BLaER1 treated with 17β-estradiol and CSF1 and Interleukin-3, amounts not matched to agents 10 nM and 100 nM (cell line): Measurements from ENCODE around the gene BCAS4.
A peak's percentile ranks its signal among the peaks of the same experiment; 100 is the strongest.

ENCODE experiments used
- H3K27ac ChIP-seq, 11 experiments: shearing (Covaris generic); formaldehyde crosslinking; 2 replicates each; pipeline ENCODE4 v1.8.1; 2022
- H3K27me3 ChIP-seq, 11 experiments: shearing (Covaris generic); formaldehyde crosslinking; 2 replicates each; pipeline ENCODE4 v1.8.1; 2022
- H3K36me3 ChIP-seq, 11 experiments: shearing (Covaris generic); formaldehyde crosslinking; 2 replicates each; pipeline ENCODE4 v1.8.1; 2022
- H3K4me1 ChIP-seq, 10 experiments: shearing (Covaris generic); formaldehyde crosslinking; 2 replicates each; pipeline ENCODE4 v1.8.1; 2022
- H3K4me2 ChIP-seq, 11 experiments: shearing (Covaris generic); formaldehyde crosslinking; 2 replicates each; pipeline ENCODE4 v1.8.1; 2022
- H3K4me3 ChIP-seq, 10 experiments: shearing (Covaris generic); formaldehyde crosslinking; 2 replicates each; pipeline ENCODE4 v1.8.1; 2022
- H3K9ac ChIP-seq, 11 experiments: shearing (Covaris generic); formaldehyde crosslinking; 2 replicates each; pipeline ENCODE4 v1.8.1; 2022
- H3K9me3 ChIP-seq, 11 experiments: shearing (Covaris generic); formaldehyde crosslinking; replicated peaks in 1 of 11; 2 replicates each; pipeline ENCODE4 v1.8.1; 2022
- H4K20me1 ChIP-seq, 11 experiments: shearing (Covaris generic); formaldehyde crosslinking; 2 replicates each; pipeline ENCODE4 v1.8.1; 2022
- Cebpa-rat ChIP-seq, 11 experiments: shearing (Covaris generic); IDR thresholded peaks; 2 replicates each; pipeline ENCODE4 v1.8.1; 2022

Gene BCAS4

GRCh38 chr20:50857348-50857747 lies 62.5 kb downstream of the BCAS4 start:
- Histone ChIP-seq H3K36me3 (peaks cover 0 to 59% (median 29%) of the 10 kb centered on the region in 11 experiments; a peak in 15 of 22 replicates), H3K27me3 (no peaks in the 10 kb centered on the region), H3K9me3 (no peaks in the 10 kb centered on the region), H3K4me2 (no peak overlapping the region), H3K27ac (no peak overlapping the region), H3K9ac (no peak overlapping the region), H3K4me3 (no peak overlapping the region), H4K20me1 (peaks cover 0 to 39% (median 0%) of the 10 kb centered on the region in 11 experiments; a peak in 9 of 22 replicates), H3K4me1 (peaks cover 0 to 52% (median 33%) of the 10 kb centered on the region in 10 experiments; a peak in 16 of 20 replicates)
- TF ChIP-seq Cebpa-rat (IDR thresholded peaks at IDR 0.05): no peak

- peaks cover 0 to 52% (median 31%) of the 10 kb centered on the region in 10 experiments; a peak in 16 of 20 replicates for H3K4me1 ChIP-seq
- no peak overlapping the region for H3K4me3 ChIP-seq
- no peak overlapping the region for H3K9ac ChIP-seq
- no peaks in the 10 kb centered on the region for H3K9me3 ChIP-seq
- H3K27ac ChIP-seq: no peak overlapping the region
- H3K27me3 ChIP-seq: no peaks in the 10 kb centered on the region
- H3K36me3 ChIP-seq: peaks cover 0 to 52% (median 27%) of the 10 kb centered on the region in 11 experiments; a peak in 13 of 22 replicates
- H3K4me2 ChIP-seq: peak overlapping the region in 8 of 11 experiments; percentile 39 to 86 (median 70); a peak in 14 of 22 replicates
- no peak for TF ChIP-seq Cebpa-rat (IDR thresholded peaks at IDR 0.05)
- H4K20me1 ChIP-seq: peaks cover 0 to 39% (median 0%) of the 10 kb centered on the region in 11 experiments; a peak in 9 of 22 replicates
Measured at GRCh38 chr20:50858525-50858924, 63.7 kb downstream of the BCAS4 start.

GRCh38 chr20:50859161-50859560 lies 64.3 kb downstream of the BCAS4 start:
- peak overlapping the region in 8 of 11 experiments; percentile 39 to 86 (median 70); a peak in 16 of 22 replicates for H3K4me2 ChIP-seq
- no peaks in the 10 kb centered on the region for H3K9me3 ChIP-seq
- peaks cover 0 to 52% (median 28%) of the 10 kb centered on the region in 11 experiments; a peak in 13 of 22 replicates for H3K36me3 ChIP-seq
- no peak overlapping the region for H3K4me3 ChIP-seq
- peak overlapping the region in 3 of 11 experiments; percentile 11 to 22 (median 21); a peak in 2 of 22 replicates for H3K9ac ChIP-seq
- H3K4me1 ChIP-seq: peaks cover 0 to 52% (median 31%) of the 10 kb centered on the region in 10 experiments; a peak in 16 of 20 replicates
- H3K27ac ChIP-seq: peak overlapping the region in 5 of 11 experiments; percentile 10 to 43 (median 31); a peak in 7 of 22 replicates
- TF ChIP-seq Cebpa-rat (IDR thresholded peaks at IDR 0.05): no peak
- H3K27me3 ChIP-seq: no peaks in the 10 kb centered on the region
- peaks cover 0 to 39% (median 0%) of the 10 kb centered on the region in 11 experiments; a peak in 9 of 22 replicates for H4K20me1 ChIP-seq

- peaks cover 0 to 52% (median 28%) of the 10 kb centered on the region in 11 experiments; a peak in 13 of 22 replicates for H3K36me3 ChIP-seq
- H3K27me3 ChIP-seq: no peaks in the 10 kb centered on the region
- H3K4me2 ChIP-seq: peak overlapping the region in 5 of 11 experiments; percentile 57 to 86 (median 81); a peak in 7 of 22 replicates
- no peak overlapping the region for H3K9ac ChIP-seq
- TF ChIP-seq Cebpa-rat (IDR thresholded peaks at IDR 0.05): no peak
- H3K27ac ChIP-seq: no peak overlapping the region
- H3K9me3 ChIP-seq: no peaks in the 10 kb centered on the region
- H3K4me3 ChIP-seq: no peak overlapping the region
- peaks cover 0 to 39% (median 0%) of the 10 kb centered on the region in 11 experiments; a peak in 8 of 22 replicates for H4K20me1 ChIP-seq
- H3K4me1 ChIP-seq: peaks cover 0 to 40% (median 30%) of the 10 kb centered on the region in 10 experiments; a peak in 16 of 20 replicates
Measured at GRCh38 chr20:50861012-50861411, 66.2 kb downstream of the BCAS4 start.

- Histone ChIP-seq H3K27ac (no peak overlapping the region), H3K36me3 (peaks cover 0 to 58% (median 37%) of the 10 kb centered on the region in 11 experiments; a peak in 14 of 22 replicates), H3K4me1 (peaks cover 0 to 40% (median 30%) of the 10 kb centered on the region in 10 experiments; a peak in 16 of 20 replicates), H4K20me1 (peaks cover 0 to 33% (median 0%) of the 10 kb centered on the region in 11 experiments; a peak in 7 of 22 replicates), H3K4me3 (no peak overlapping the region), H3K4me2 (no peak overlapping the region), H3K9ac (0 out of 22 replicates have a peak overlapping the region, but pooled peaks of 1 of the 11 experiments have one; percentile 6), H3K9me3 (no peaks in the 10 kb centered on the region), H3K27me3 (no peaks in the 10 kb centered on the region)
- no peak for TF ChIP-seq Cebpa-rat (IDR thresholded peaks at IDR 0.05)
Measured at GRCh38 chr20:50862546-50862945, 67.7 kb downstream of the BCAS4 start.

- no peak for TF ChIP-seq Cebpa-rat (IDR thresholded peaks at IDR 0.05)
- peak overlapping the region in 2 of 11 experiments; percentile 5 to 22; a peak in 1 of 22 replicates for H3K27ac ChIP-seq
- no peak overlapping the region for H3K4me2 ChIP-seq
- peaks cover 0 to 36% (median 24%) of the 10 kb centered on the region in 10 experiments; a peak in 15 of 20 replicates for H3K4me1 ChIP-seq
- no peaks in the 10 kb centered on the region for H3K27me3 ChIP-seq
- H3K4me3 ChIP-seq: no peak overlapping the region
- peaks cover 0 to 20% (median 0%) of the 10 kb centered on the region in 11 experiments; a peak in 5 of 22 replicates for H4K20me1 ChIP-seq
- peaks cover 0 to 70% (median 55%) of the 10 kb centered on the region in 11 experiments; a peak in 15 of 22 replicates for H3K36me3 ChIP-seq
- H3K9ac ChIP-seq: no peak overlapping the region
- H3K9me3 ChIP-seq: no peaks in the 10 kb centered on the region
Measured at GRCh38 chr20:50865114-50865513, 70.3 kb downstream of the BCAS4 start.

- Histone ChIP-seq H3K9ac (peak overlapping the region in 2 of 11 experiments; percentile 13 to 14; a peak in 1 of 22 replicates), H3K4me2 (no peak overlapping the region), H3K4me1 (peaks cover 0 to 36% (median 24%) of the 10 kb centered on the region in 10 experiments; a peak in 16 of 20 replicates), H3K27ac (peak overlapping the region in 3 of 11 experiments; percentile 0 to 22 (median 5); a peak in 4 of 22 replicates), H3K4me3 (no peak overlapping the region), H3K9me3 (no peaks in the 10 kb centered on the region), H3K36me3 (peaks cover 0 to 68% (median 55%) of the 10 kb centered on the region in 11 experiments; a peak in 15 of 22 replicates), H4K20me1 (peaks cover 0 to 19% (median 0%) of the 10 kb centered on the region in 11 experiments; a peak in 5 of 22 replicates), H3K27me3 (no peaks in the 10 kb centered on the region)
- no peak for TF ChIP-seq Cebpa-rat (IDR thresholded peaks at IDR 0.05)
Measured at GRCh38 chr20:50865591-50865990, 70.7 kb downstream of the BCAS4 start.

GRCh38 chr20:50866036-50866685 lies 71.3 kb downstream of the BCAS4 start:
- peak overlapping the region in 3 of 11 experiments; percentile 0 to 22 (median 5); a peak in 4 of 22 replicates for H3K27ac ChIP-seq

More at GRCh38 chr20:50866036-50866685, 71.3 kb downstream of the BCAS4 start:
- H3K4me2 ChIP-seq: no peak overlapping the region
- H3K4me1 ChIP-seq: peaks cover 0 to 36% (median 25%) of the 10 kb centered on the region in 10 experiments; a peak in 16 of 20 replicates
- peaks cover 0 to 68% (median 55%) of the 10 kb centered on the region in 11 experiments; a peak in 15 of 22 replicates for H3K36me3 ChIP-seq
- no peak for TF ChIP-seq Cebpa-rat (IDR thresholded peaks at IDR 0.05)
- H3K4me3 ChIP-seq: no peak overlapping the region
- peak overlapping the region in 2 of 11 experiments; percentile 13 to 14; a peak in 2 of 22 replicates for H3K9ac ChIP-seq
- H3K27me3 ChIP-seq: no peaks in the 10 kb centered on the region
- H4K20me1 ChIP-seq: peaks cover 0 to 16% (median 0%) of the 10 kb centered on the region in 11 experiments; a peak in 4 of 22 replicates
- no peaks in the 10 kb centered on the region for H3K9me3 ChIP-seq
